ENCODE measurements around the gene CDC23. TPM values are rescaled to one million over a fixed set of nuclear protein-coding genes. Genes with fewer than 3 reads are reported as not detected.
"Not testable (repeated sequence)": the region's sequence is repeated elsewhere in the genome, so short reads cannot be mapped to it uniquely, and the experiment has no call there.

Gene CDC23
- total RNA-seq, 1 experiment from 2014 or later = 41.3 TPM

DNA sequence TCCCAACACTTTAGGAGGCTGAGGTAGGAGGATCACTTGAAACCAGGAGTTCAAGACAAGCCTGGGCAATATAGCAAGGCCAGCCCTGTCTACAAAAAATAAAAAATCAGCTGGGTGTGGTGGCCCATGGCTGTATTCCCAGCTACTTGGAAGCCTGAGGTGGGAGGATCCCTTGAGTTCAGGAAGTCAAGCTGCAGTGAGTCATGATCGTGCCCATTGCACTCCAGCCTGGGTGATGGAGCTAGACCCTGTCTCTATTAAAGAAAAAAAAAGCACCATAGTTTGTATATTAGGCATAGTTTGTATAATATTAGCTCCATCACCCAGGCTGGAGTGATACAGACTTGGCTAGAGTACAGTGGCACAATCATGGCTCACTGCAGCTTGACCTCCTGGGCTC lies 64.3 kb downstream of the CDC23 start:
- no peak overlapping the region for H2AFZ ChIP-seq (ENCODE audit: low read length)
- no peak overlapping the region for H3K23ac ChIP-seq (ENCODE audit: insufficient read length, low read depth, low read length)
- no peaks in the 10 kb centered on the region for H3K23me2 ChIP-seq (ENCODE audit: insufficient read length, low read depth, low read length, poor library complexity, severe bottlenecking)
- H3K4me3 Mint-ChIP-seq = no peak overlapping the region
- H2BK15ac ChIP-seq (ENCODE audit: low read depth, low read length) = no peak overlapping the region
- no peak overlapping the region for H2BK120ac ChIP-seq (ENCODE audit: low read depth, low read length, poor library complexity, severe bottlenecking)
- no peaks in the 10 kb centered on the region for H3K4me1 Mint-ChIP-seq
- H3K27ac Mint-ChIP-seq = no peak overlapping the region
- no peak overlapping the region for H4K91ac ChIP-seq (ENCODE audit: insufficient read length, low read depth, low read length)
- peaks cover 2% of the 10 kb centered on the region; the same call in 1 of the 2 replicates for H3K27me3 Mint-ChIP-seq (ENCODE audit: low read depth)
- no peak overlapping the region for H2BK12ac ChIP-seq (ENCODE audit: insufficient read length, low read depth, low read length)
- H3K4me2 ChIP-seq (ENCODE audit: insufficient read depth, insufficient read length, low read length) = no peak overlapping the region
- H3T11ph ChIP-seq (ENCODE audit: low read length) = no peak overlapping the region
- H2BK5ac ChIP-seq (ENCODE audit: insufficient read length, low read length) = no peak overlapping the region
- H4K8ac ChIP-seq (replicated peaks; ENCODE audit: insufficient read length, low read depth, low read length) = no peak overlapping the region
- WGBS (ENCODE audit: extremely low coverage, insufficient read length, low lambda C conversion rate) = no CpG with 5 or more reads among the region's 1 CpG
- no peak overlapping the region for H2AK5ac ChIP-seq (ENCODE audit: insufficient read length, low read length)
- no peaks in the 10 kb centered on the region for H4K20me1 ChIP-seq (ENCODE audit: control insufficient read depth, insufficient read depth, insufficient read length)
- no peaks in the 10 kb centered on the region for H3K79me1 ChIP-seq (ENCODE audit: insufficient read depth, low read depth, low read length, poor library complexity, severe bottlenecking)
- H3K9me3 ChIP-seq (ENCODE audit: control insufficient read depth, low read depth, low read length) = no peaks in the 10 kb centered on the region
- H3K14ac ChIP-seq (ENCODE audit: insufficient read depth, low read length) = no peak overlapping the region
- no peak overlapping the region for H3K56ac ChIP-seq (ENCODE audit: insufficient read length, low read depth, low read length)
- H3K79me2 ChIP-seq (ENCODE audit: insufficient read depth, low read length) = no peaks in the 10 kb centered on the region
- H3K27me3 ChIP-seq (ENCODE audit: insufficient read depth, low read length) = no peaks in the 10 kb centered on the region
- H2BK20ac ChIP-seq (ENCODE audit: low read depth, low read length, poor library complexity, severe bottlenecking) = no peak overlapping the region
- H3K9me3 Mint-ChIP-seq = no peaks in the 10 kb centered on the region
- H3K27ac ChIP-seq (ENCODE audit: insufficient read length, low read depth, low read length) = no peak overlapping the region
- H3K4ac ChIP-seq (ENCODE audit: low read depth, low read length) = no peak overlapping the region
- no peak overlapping the region for H3K9ac ChIP-seq (ENCODE audit: extremely low read depth, insufficient read length, low read length)
- no peaks in the 10 kb centered on the region for H3K4me1 ChIP-seq (ENCODE audit: insufficient read depth, low read length)
- no peak overlapping the region for H3K18ac ChIP-seq (ENCODE audit: insufficient read length, low read depth, low read length)
- H3K36me3 Mint-ChIP-seq (ENCODE audit: insufficient read depth in 1 of 3, low read depth in 3 of 3) = no peaks in the 10 kb centered on the region; a peak in 1 of 7 replicates
- DNase-seq = no peak
- TF ChIP-seq, protein P1, sequence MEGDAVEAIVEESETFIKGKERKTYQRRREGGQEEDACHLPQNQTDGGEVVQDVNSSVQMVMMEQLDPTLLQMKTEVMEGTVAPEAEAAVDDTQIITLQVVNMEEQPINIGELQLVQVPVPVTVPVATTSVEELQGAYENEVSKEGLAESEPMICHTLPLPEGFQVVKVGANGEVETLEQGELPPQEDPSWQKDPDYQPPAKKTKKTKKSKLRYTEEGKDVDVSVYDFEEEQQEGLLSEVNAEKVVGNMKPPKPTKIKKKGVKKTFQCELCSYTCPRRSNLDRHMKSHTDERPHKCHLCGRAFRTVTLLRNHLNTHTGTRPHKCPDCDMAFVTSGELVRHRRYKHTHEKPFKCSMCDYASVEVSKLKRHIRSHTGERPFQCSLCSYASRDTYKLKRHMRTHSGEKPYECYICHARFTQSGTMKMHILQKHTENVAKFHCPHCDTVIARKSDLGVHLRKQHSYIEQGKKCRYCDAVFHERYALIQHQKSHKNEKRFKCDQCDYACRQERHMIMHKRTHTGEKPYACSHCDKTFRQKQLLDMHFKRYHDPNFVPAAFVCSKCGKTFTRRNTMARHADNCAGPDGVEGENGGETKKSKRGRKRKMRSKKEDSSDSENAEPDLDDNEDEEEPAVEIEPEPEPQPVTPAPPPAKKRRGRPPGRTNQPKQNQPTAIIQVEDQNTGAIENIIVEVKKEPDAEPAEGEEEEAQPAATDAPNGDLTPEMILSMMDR (conservative IDR thresholded peaks at IDR 0.05) = no peak
- no peak overlapping the region for H4K5ac ChIP-seq (ENCODE audit: insufficient read length, low read depth, low read length)

DNA sequence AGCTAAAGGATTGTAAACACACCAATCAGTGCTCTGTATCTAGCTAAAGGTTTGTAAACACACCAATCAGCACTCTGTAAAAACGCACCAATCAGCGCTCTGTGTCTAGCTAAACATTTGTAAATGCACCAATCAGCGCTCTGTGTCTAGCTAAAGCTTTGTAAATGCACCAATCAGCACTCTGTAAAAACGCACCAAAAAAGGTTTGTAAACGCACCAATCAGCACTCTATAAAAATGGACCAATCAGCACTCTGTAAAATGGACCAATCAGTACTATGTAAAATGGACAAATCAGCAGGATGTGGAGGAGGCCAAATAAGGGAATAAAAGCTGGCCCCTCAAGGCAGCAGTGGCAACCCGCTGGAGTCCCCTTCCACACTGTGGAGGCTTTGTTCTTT lies 69.5 kb downstream of the CDC23 start:
- not testable (repeated sequence) for H3K36me3 Mint-ChIP-seq (ENCODE audit: insufficient read depth in 1 of 3, low read depth in 3 of 3); H3K9me3 Mint-ChIP-seq; H4K8ac ChIP-seq (replicated peaks; ENCODE audit: insufficient read length, low read depth, low read length); DNase-seq; H3K27me3 ChIP-seq (ENCODE audit: insufficient read depth, low read length); H2AFZ ChIP-seq (ENCODE audit: low read length); H2BK120ac ChIP-seq (ENCODE audit: low read depth, low read length, poor library complexity, severe bottlenecking); H3K79me1 ChIP-seq (ENCODE audit: insufficient read depth, low read depth, low read length, poor library complexity, severe bottlenecking); H4K20me1 ChIP-seq (ENCODE audit: control insufficient read depth, insufficient read depth, insufficient read length); H3K27me3 Mint-ChIP-seq (ENCODE audit: low read depth); H2BK20ac ChIP-seq (ENCODE audit: low read depth, low read length, poor library complexity, severe bottlenecking); H3K14ac ChIP-seq (ENCODE audit: insufficient read depth, low read length); H2BK5ac ChIP-seq (ENCODE audit: insufficient read length, low read length); H3K4me2 ChIP-seq (ENCODE audit: insufficient read depth, insufficient read length, low read length); H3K23me2 ChIP-seq (ENCODE audit: insufficient read length, low read depth, low read length, poor library complexity, severe bottlenecking); H3K79me2 ChIP-seq (ENCODE audit: insufficient read depth, low read length); H2BK15ac ChIP-seq (ENCODE audit: low read depth, low read length); H2BK12ac ChIP-seq (ENCODE audit: insufficient read length, low read depth, low read length); H3K9me3 ChIP-seq (ENCODE audit: control insufficient read depth, low read depth, low read length); H3K56ac ChIP-seq (ENCODE audit: insufficient read length, low read depth, low read length); H3K23ac ChIP-seq (ENCODE audit: insufficient read length, low read depth, low read length); H3K4me3 Mint-ChIP-seq; H3K27ac ChIP-seq (ENCODE audit: insufficient read length, low read depth, low read length); H3K4me1 ChIP-seq (ENCODE audit: insufficient read depth, low read length); H3K4me1 Mint-ChIP-seq; H3K4ac ChIP-seq (ENCODE audit: low read depth, low read length); H4K91ac ChIP-seq (ENCODE audit: insufficient read length, low read depth, low read length); H3T11ph ChIP-seq (ENCODE audit: low read length); H2AK5ac ChIP-seq (ENCODE audit: insufficient read length, low read length); H3K27ac Mint-ChIP-seq; H3K9ac ChIP-seq (ENCODE audit: extremely low read depth, insufficient read length, low read length); H3K18ac ChIP-seq (ENCODE audit: insufficient read length, low read depth, low read length); H4K5ac ChIP-seq (ENCODE audit: insufficient read length, low read depth, low read length)
- WGBS (ENCODE audit: extremely low coverage, insufficient read length, low lambda C conversion rate) = no CpG with 5 or more reads among the region's 6 CpGs

Data from H9 (cell line).